ENCODE measurements around the gene PIEZO1.

DNA sequence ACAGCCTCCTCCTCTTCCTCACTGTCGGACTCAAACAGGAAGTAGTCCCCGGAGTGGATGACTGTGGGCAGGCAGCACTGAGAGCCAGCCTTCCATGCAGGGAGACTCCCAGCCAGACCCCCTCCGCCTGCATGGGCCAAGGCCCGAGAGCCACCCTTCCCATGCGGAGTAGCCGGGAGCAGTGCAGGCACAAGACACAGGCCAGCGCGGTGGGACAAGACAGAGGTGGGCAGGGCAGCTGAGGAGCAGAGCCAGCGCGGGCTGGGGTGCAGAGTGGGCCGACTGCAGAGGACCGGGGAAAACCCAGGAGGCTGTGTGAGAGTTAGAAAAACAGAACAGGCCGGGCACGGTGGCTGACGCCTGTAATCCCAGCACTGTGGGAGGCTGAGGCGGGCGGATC, 61.1 kb downstream of the PIEZO1 start:
- TF ChIP-seq, protein P1, sequence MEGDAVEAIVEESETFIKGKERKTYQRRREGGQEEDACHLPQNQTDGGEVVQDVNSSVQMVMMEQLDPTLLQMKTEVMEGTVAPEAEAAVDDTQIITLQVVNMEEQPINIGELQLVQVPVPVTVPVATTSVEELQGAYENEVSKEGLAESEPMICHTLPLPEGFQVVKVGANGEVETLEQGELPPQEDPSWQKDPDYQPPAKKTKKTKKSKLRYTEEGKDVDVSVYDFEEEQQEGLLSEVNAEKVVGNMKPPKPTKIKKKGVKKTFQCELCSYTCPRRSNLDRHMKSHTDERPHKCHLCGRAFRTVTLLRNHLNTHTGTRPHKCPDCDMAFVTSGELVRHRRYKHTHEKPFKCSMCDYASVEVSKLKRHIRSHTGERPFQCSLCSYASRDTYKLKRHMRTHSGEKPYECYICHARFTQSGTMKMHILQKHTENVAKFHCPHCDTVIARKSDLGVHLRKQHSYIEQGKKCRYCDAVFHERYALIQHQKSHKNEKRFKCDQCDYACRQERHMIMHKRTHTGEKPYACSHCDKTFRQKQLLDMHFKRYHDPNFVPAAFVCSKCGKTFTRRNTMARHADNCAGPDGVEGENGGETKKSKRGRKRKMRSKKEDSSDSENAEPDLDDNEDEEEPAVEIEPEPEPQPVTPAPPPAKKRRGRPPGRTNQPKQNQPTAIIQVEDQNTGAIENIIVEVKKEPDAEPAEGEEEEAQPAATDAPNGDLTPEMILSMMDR (IDR thresholded peaks at IDR 0.05) = no peak
- no peak for TF ChIP-seq POLR2A (IDR thresholded peaks at IDR 0.05)

Data from right lobe of liver (tissue), 4 donors.